ENCODE measurements around the gene CEP128.

DNA sequence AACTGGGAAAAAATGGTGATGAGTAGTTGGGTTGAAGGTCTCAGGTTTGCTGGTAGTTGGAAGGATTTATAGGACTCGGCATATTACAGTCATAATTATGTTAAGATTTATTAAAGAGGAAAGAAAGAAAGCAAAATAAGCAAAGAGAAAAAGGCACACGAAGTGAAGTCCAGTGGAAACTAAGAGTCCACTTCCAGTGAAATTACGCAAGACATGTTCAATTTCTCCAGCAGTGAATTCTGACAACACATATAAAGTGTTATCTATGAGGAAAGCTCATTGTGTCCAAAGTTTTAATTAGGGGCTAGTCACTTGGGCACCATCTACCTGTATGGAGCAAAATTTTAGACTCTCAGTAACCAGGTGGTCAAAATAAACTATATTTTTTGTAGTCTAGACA is 143.3 kb downstream of the CEP128 start:
- TF ChIP-seq GATA2 (IDR thresholded peaks at IDR 0.05; ENCODE audit: low read depth, low read length) (no peak), GATA3 (IDR thresholded peaks at IDR 0.05; ENCODE audit: low read depth, low read length) (no peak)

Data from SH-SY5Y (cell line).